Trophoblast cell (in vitro differentiated cells and primary cell): ENCODE results near the gene ICA1.

Source experiments
- DNase-seq, 2 donors: peaks; one replicate each; pipeline ENCODE4 v3.0.0-alpha.2; 2016
- H2AFZ ChIP-seq: 2 replicates; pipeline ENCODE4 v1.6.1; 2013; ENCODE audit warnings: low read length, moderate library complexity, mild to moderate bottlenecking; ENCODE audit not compliant: insufficient read depth, poor library complexity
- H2AK5ac ChIP-seq: 2 replicates; pipeline ENCODE4 v1.6.1; 2013; ENCODE audit warnings: mild to moderate bottlenecking, low read length
- H2BK120ac ChIP-seq: 2 replicates; pipeline ENCODE4 v1.6.1; 2013; ENCODE audit warnings: low read length, mild to moderate bottlenecking, moderate library complexity; ENCODE audit not compliant: insufficient read depth, poor library complexity
- H2BK12ac ChIP-seq: 2 replicates; pipeline ENCODE4 v1.6.1; 2013; ENCODE audit warnings: mild to moderate bottlenecking, low read length, moderate library complexity
- H2BK5ac ChIP-seq: 2 replicates; pipeline ENCODE4 v1.6.1; 2013; ENCODE audit warnings: low read length, low read depth, moderate library complexity, mild to moderate bottlenecking; ENCODE audit not compliant: poor library complexity
- H3K14ac ChIP-seq: 2 replicates; pipeline ENCODE4 v1.6.1; 2013; ENCODE audit warnings: mild to moderate bottlenecking, low read length
- H3K18ac ChIP-seq: 2 replicates; pipeline ENCODE4 v1.6.1; 2013; ENCODE audit warnings: mild to moderate bottlenecking, low read length
- H3K23ac ChIP-seq: 2 replicates; pipeline ENCODE4 v1.6.1; 2013; ENCODE audit warnings: low read length
- H3K27ac ChIP-seq: 2 replicates; pipeline ENCODE4 v1.5.1; 2013; ENCODE audit warnings: low read depth, mild to moderate bottlenecking, inconsistent platforms, low read length, moderate library complexity
- H3K27me3 ChIP-seq: 2 replicates; pipeline ENCODE4 v1.6.1; 2013; ENCODE audit warnings: inconsistent platforms, mild to moderate bottlenecking, low read length, moderate library complexity; ENCODE audit not compliant: insufficient read depth
- H3K36me3 ChIP-seq, 2 experiments: 1 replicate in 1 of 2; 2 replicates in 1 of 2; pipeline ENCODE4 v1.6.1; 2013; ENCODE audit warnings: low read length in 2 of 2, mild to moderate bottlenecking in 2 of 2, moderate library complexity in 1 of 2; ENCODE audit not compliant: insufficient read depth in 2 of 2, control insufficient read depth in 1 of 2
- H3K4ac ChIP-seq: 2 replicates; pipeline ENCODE4 v1.6.1; 2013; ENCODE audit warnings: low read depth, mild to moderate bottlenecking, low read length, moderate library complexity
- H3K4me1 ChIP-seq, 2 experiments: 1 replicate in 1 of 2; 2 replicates in 1 of 2; pipeline ENCODE4 v1.6.1; 2013; ENCODE audit warnings: low read length in 2 of 2, mild to moderate bottlenecking in 2 of 2, moderate library complexity in 1 of 2; ENCODE audit not compliant: insufficient read depth in 2 of 2, control insufficient read depth in 1 of 2
- H3K4me2 ChIP-seq: 2 replicates; pipeline ENCODE4 v1.6.1; 2013; ENCODE audit warnings: inconsistent platforms, mild to moderate bottlenecking, low read length, moderate library complexity
- H3K4me3 ChIP-seq: 2 replicates; pipeline ENCODE4 v1.5.1; 2013; ENCODE audit warnings: mild to moderate bottlenecking, low read depth, low read length, inconsistent platforms
- H3K79me1 ChIP-seq: one replicate; pipeline ENCODE4 v1.6.1; 2013; ENCODE audit warnings: low read length
- H3K79me2 ChIP-seq: 2 replicates; pipeline ENCODE4 v1.6.1; 2013; ENCODE audit warnings: low read length, mild to moderate bottlenecking; ENCODE audit not compliant: control insufficient read depth, insufficient read depth, poor library complexity
- H3K9ac ChIP-seq: 2 replicates; pipeline ENCODE4 v1.6.1; 2013; ENCODE audit warnings: mild to moderate bottlenecking, low read length
- H3K9me3 ChIP-seq: 2 replicates; pipeline ENCODE4 v1.6.1; 2013; ENCODE audit warnings: low read depth, mild to moderate bottlenecking, control low read depth, inconsistent platforms, low read length; ENCODE audit not compliant: insufficient read depth
- H4K12ac ChIP-seq: 2 replicates; pipeline ENCODE4 v1.6.1; 2013; ENCODE audit warnings: low read depth, mild to moderate bottlenecking, low read length, moderate library complexity
- H4K8ac ChIP-seq: 2 replicates; pipeline ENCODE4 v1.6.1; 2013; ENCODE audit warnings: low read depth, mild to moderate bottlenecking, low read length, moderate library complexity
- H4K91ac ChIP-seq: one replicate; pipeline ENCODE4 v1.6.1; 2013; ENCODE audit warnings: low read depth, mild to moderate bottlenecking, low read length, moderate library complexity
- WGBS: extraction: QIAGEN DNeasy Blood & Tissue Kit; methylation state at CpG from one replicate; pipeline ENCODE4 v1.1.7; 2013; ENCODE audit warnings: missing lambda C conversion rate; ENCODE audit not compliant: insufficient read length, insufficient coverage; ENCODE audit errors: extremely low coverage; 5-methylcytosine and 5-hydroxymethylcytosine counted together

Gene ICA1

GRCh38 chr7:8220376-8221100 is 41.4 kb downstream of the ICA1 start:
- Histone ChIP-seq H3K36me3 (no peaks in the 10 kb centered on the region), H3K27ac (no peak overlapping the region), H4K91ac (no peak overlapping the region), H3K4ac (no peak overlapping the region), H2BK120ac (no peak overlapping the region), H3K18ac (no peak overlapping the region), H3K79me2 (no peaks in the 10 kb centered on the region), H2AFZ (no peak overlapping the region), H3K23ac (no peak overlapping the region), H3K9me3 (no peaks in the 10 kb centered on the region), H2BK5ac (no peak overlapping the region), H2AK5ac (no peak overlapping the region), H4K8ac (no peak overlapping the region), H3K4me2 (no peak overlapping the region), H3K9ac (no peak overlapping the region), H3K14ac (no peak overlapping the region), H4K12ac (no peak overlapping the region), H3K4me3 (no peak overlapping the region), H3K27me3 (no peaks in the 10 kb centered on the region), H3K4me1 (peaks cover 0 to 2% of the 10 kb centered on the region in 2 experiments), H3K79me1 (no peaks in the 10 kb centered on the region), H2BK12ac (no peak overlapping the region)
- no peak for DNase-seq
- no CpG with 5 or more reads among the region's 7 CpGs for WGBS

GRCh38 chr7:8217200-8218068 is 44.5 kb downstream of the ICA1 start:
- no peaks in the 10 kb centered on the region for H3K79me1 ChIP-seq
- H4K8ac ChIP-seq: no peak overlapping the region
- H2BK120ac ChIP-seq: no peak overlapping the region
- H3K79me2 ChIP-seq: no peaks in the 10 kb centered on the region
- H3K36me3 ChIP-seq: no peaks in the 10 kb centered on the region
- H2AK5ac ChIP-seq: no peak overlapping the region
- no peak overlapping the region for H2BK12ac ChIP-seq
- no peak overlapping the region for H3K18ac ChIP-seq
- H3K4me2 ChIP-seq: no peak overlapping the region
- no CpG with 5 or more reads among the region's 7 CpGs for WGBS
- H3K4me3 ChIP-seq: no peak overlapping the region
- no peaks in the 10 kb centered on the region for H3K27me3 ChIP-seq
- H2BK5ac ChIP-seq: no peak overlapping the region
- no peak overlapping the region for H2AFZ ChIP-seq
- no peak overlapping the region for H4K12ac ChIP-seq
- no peak overlapping the region for H3K23ac ChIP-seq
- H3K4ac ChIP-seq: no peak overlapping the region
- H3K14ac ChIP-seq: no peak overlapping the region
- peak; percentile 12 to 94 for DNase-seq
- H3K4me1 ChIP-seq: peaks cover 5 to 6% of the 10 kb centered on the region in 2 experiments
- no peaks in the 10 kb centered on the region for H3K9me3 ChIP-seq
- H4K91ac ChIP-seq: no peak overlapping the region
- H3K27ac ChIP-seq: no peak overlapping the region
- H3K9ac ChIP-seq: no peak overlapping the region

DNA sequence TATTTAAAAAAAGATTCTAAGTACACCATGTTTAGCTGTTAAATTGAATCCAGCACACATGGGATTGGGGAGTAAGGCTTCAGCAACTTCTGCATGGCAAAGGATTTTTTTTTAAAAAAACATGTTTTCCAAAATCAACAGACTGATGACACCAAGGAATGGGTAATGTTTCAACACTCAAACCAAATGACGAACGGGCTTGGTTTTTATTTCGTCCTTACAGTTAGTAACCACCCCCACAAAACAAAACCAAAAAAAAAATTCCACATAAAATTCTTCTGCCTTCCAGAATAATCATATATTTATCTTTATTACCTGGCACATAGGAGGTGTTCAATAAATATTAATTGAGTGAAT is 45.7 kb downstream of the ICA1 start:
- DNase-seq: no peak
- Histone ChIP-seq H3K9me3 (no peaks in the 10 kb centered on the region), H3K14ac (no peak overlapping the region), H3K18ac (no peak overlapping the region), H3K79me1 (no peaks in the 10 kb centered on the region), H3K9ac (no peak overlapping the region), H3K4ac (no peak overlapping the region), H2BK5ac (no peak overlapping the region), H2AK5ac (no peak overlapping the region), H4K8ac (no peak overlapping the region), H3K23ac (no peak overlapping the region), H3K4me1 (peaks cover 6% of the 10 kb centered on the region in 2 experiments), H2BK12ac (no peak overlapping the region), H3K4me2 (no peak overlapping the region), H2AFZ (no peak overlapping the region), H3K79me2 (no peaks in the 10 kb centered on the region), H3K27ac (no peak overlapping the region), H4K91ac (no peak overlapping the region), H2BK120ac (no peak overlapping the region), H3K36me3 (no peaks in the 10 kb centered on the region), H3K4me3 (no peak overlapping the region), H4K12ac (no peak overlapping the region), H3K27me3 (no peaks in the 10 kb centered on the region)
- WGBS: no CpG with 5 or more reads among the region's 3 CpGs

GRCh38 chr7:8215648-8216333 is 46.2 kb downstream of the ICA1 start:
- Histone ChIP-seq H3K27ac (no peak overlapping the region), H2BK12ac (no peak overlapping the region), H3K23ac (no peak overlapping the region), H3K4ac (no peak overlapping the region), H3K4me2 (no peak overlapping the region), H4K12ac (no peak overlapping the region), H3K9me3 (no peaks in the 10 kb centered on the region), H2AK5ac (no peak overlapping the region), H4K8ac (no peak overlapping the region), H3K14ac (no peak overlapping the region), H3K4me3 (no peak overlapping the region), H2BK5ac (no peak overlapping the region), H2BK120ac (no peak overlapping the region), H3K79me2 (no peaks in the 10 kb centered on the region), H3K27me3 (no peaks in the 10 kb centered on the region), H3K4me1 (peaks cover 6 to 9% of the 10 kb centered on the region in 2 experiments), H3K9ac (no peak overlapping the region), H3K36me3 (no peaks in the 10 kb centered on the region), H3K79me1 (no peaks in the 10 kb centered on the region), H2AFZ (no peak overlapping the region), H4K91ac (no peak overlapping the region), H3K18ac (no peak overlapping the region)
- DNase-seq: no peak
- no CpG with 5 or more reads among the region's 6 CpGs for WGBS
